Coronary artery (tissue), 2 donors: Measurements from ENCODE around the gene RESP18.

ENCODE experiments used
- DNase-seq: peaks from one replicate; pipeline ENCODE4 v3.0.0-alpha.2; 2017; ENCODE audit warnings: low spot score
- H3K27ac ChIP-seq, 2 donors: fragments of 200-600 bp; sonication (generic); one replicate each; pipeline ENCODE4 v1.5.1; 2016 to 2019
- H3K4me3 ChIP-seq: fragments of 200-600 bp; sonication (generic); 2 replicates; pipeline ENCODE4 v1.5.1; 2016; ENCODE audit warnings: mild to moderate bottlenecking, moderate library complexity
- CTCF ChIP-seq: fragments of 200-600 bp; sonication (generic); IDR thresholded peaks from one replicate; pipeline ENCODE4 v1.5.1; 2019; ENCODE audit warnings: antibody characterized with exemption

RESP18 gene

DNA sequence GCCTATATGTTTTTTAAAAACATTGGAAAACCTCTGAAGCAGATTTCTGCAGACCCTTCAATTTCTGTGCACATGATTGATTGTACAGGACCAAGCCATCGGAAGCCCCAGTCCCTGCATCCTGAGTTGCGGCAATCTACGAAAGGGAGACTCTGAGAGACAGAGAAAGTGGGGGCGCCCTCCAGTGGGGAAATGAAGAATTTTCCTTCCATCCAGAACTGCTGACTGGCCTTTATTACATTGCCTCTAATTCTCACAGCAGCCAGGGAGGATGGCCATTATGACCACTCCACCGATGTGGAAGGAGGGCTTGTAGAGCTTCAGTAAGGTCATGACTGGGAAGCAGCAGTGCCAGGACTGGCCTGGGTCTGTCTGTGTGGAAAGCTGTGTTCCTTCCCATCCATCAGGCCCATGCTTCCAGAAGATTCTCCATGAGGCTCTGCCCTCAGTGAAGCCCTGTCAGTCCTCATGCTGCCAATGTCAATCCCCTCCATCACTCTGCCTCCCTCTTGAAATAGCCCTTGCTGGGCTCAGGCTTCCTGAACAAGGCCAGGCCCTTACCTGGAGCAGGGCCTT lies 20.0 kb upstream of the RESP18 start:
- TF ChIP-seq CTCF, result peak; percentile 39
- H3K27ac ChIP-seq, result no peak overlapping the region
- no peak overlapping the region for H3K4me3 ChIP-seq
- no peak for DNase-seq

DNA sequence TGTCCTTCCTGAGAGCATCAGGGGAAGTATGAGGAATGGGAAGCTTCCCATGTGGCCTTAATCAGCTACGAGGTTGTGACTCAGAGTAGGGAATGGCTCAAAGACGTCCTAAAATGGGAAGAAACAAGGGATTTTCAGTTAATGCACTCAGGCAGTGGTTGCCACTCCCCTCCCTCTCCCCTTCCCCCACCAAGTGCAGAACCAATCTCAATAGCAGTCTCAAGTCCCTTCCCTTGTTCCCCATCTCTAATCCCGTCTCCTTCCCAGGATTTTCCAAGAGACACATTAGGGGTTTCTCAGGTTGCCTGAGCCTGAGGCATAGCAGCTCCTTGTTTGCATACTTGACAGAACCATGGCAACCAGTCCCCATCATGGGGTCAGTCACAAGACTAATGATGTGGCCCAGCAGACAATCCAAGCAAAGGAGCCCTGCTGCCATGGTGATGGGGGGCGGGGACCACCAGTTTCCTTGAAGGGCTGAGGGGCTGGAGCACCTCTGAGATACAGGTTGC lies 18.2 kb upstream of the RESP18 start:
- Histone ChIP-seq H3K27ac (no peak overlapping the region), H3K4me3 (no peak overlapping the region)
- DNase-seq, result no peak
- TF ChIP-seq CTCF, result no peak

- H3K27ac ChIP-seq, result no peak overlapping the region
- DNase-seq, result no peak
- H3K4me3 ChIP-seq, result no peak overlapping the region
- no peak for TF ChIP-seq CTCF
Measured at GRCh38 chr2:219350215-219350614, 17.7 kb upstream of the RESP18 start.

DNA sequence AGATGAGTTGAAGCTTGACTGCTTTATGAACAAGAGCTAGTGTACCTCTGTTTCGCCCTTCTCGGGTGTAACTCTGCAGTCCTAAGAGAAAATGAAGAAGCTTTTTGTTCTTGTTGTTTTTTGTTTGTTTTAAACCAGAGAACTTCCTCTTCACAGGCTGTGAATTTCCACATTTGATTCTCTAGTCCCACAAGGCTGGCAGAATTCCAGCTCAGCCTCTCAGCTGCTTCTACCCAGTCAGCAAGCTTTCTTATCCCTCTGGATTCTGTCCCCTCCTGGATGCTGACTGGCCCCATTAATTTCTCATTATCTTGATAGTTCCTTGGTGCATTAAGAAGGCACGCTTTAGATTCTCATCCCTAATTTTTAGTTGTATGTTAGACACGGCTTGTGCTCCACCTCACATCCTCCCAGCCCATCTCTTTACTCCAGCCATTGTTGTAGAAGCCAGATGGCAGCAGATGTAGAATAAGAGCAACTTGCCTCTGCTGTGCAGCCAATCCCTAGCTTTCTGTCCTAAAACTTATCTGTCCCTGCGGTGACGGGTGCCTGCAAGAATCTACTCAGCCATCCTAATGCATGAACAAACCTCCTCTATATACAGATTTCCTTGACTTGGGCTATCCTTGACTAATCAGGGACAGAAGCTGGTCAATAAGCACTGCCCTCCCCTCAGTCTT lies 12.3 kb upstream of the RESP18 start:
- Histone ChIP-seq H3K4me3 (no peak overlapping the region), H3K27ac (no peak overlapping the region)
- TF ChIP-seq CTCF, result no peak
- no peak for DNase-seq

DNA sequence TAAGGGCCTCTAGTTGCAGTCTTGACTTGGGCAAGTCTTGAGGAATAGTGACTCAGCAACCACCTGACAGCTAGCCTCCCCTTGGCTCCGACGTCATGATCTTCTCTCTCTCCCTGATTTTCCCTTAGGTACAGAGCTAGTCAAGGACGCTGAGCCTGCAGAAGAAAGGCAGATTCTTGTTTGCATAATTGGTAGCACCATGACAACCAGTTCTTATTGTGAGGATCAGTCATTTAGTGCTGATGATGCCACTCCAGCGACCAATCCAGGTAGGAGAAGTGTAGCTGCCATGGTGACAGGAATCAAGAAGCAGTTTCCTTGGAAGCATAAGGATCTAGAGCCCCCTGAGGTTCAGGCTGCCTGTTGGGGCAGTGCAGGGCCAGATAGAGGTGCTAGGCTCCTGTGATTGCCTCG lies 2.8 kb upstream of the RESP18 start:
- no peak for DNase-seq
- no peak overlapping the region for H3K27ac ChIP-seq
- no peak for TF ChIP-seq CTCF
- no peak overlapping the region for H3K4me3 ChIP-seq

GRCh38 chr2:219334076-219334475 lies 1.5 kb upstream of the RESP18 start:
- TF ChIP-seq CTCF, result no peak
- H3K4me3 ChIP-seq, result no peak overlapping the region
- DNase-seq, result no peak
- no peak overlapping the region for H3K27ac ChIP-seq
